Vagina (tissue), 2 donors: Measurements from ENCODE around the gene GAA. TPM values are rescaled to one million over a fixed set of nuclear protein-coding genes. Genes with fewer than 3 reads are reported as not detected.

Experiments used
- DNase-seq, 2 donors: peaks; one replicate each; pipeline ENCODE4 v3.0.0-alpha.2; 2017; ENCODE audit errors: extremely low spot score in 2 of 2
- H3K27ac ChIP-seq: fragments of 200-600 bp; sonication (generic); one replicate; pipeline ENCODE4 v1.5.1; 2019
- H3K27me3 ChIP-seq: fragments of 200-600 bp; sonication (generic); one replicate; pipeline ENCODE4 v1.5.1; 2019
- H3K36me3 ChIP-seq, 2 donors: fragments of 200-600 bp; sonication (generic); one replicate each; pipeline ENCODE4 v1.5.1; 2017 to 2019
- H3K4me1 ChIP-seq: fragments of 200-600 bp; sonication (generic); one replicate; pipeline ENCODE4 v1.5.1; 2019
- H3K4me3 ChIP-seq, 2 donors: fragments of 200-600 bp; sonication (generic); 1 replicate in 1 of 2; 2 replicates in 1 of 2; pipeline ENCODE4 v1.5.1; 2016 to 2019
- H3K9me3 ChIP-seq: fragments of 200-600 bp; sonication (generic); one replicate; pipeline ENCODE4 v1.5.1; 2019
- POLR2A ChIP-seq, 2 donors: fragments of 450-650 bp; IDR thresholded peaks; one replicate each; pipeline ENCODE4 v1.6.1; 2017; ENCODE audit warnings: antibody characterized with exemption in 2 of 2, mild to moderate bottlenecking in 2 of 2, moderate library complexity in 2 of 2
- POLR2AphosphoS5 ChIP-seq, 2 donors: sonication (generic); formaldehyde crosslinking; IDR thresholded peaks; one replicate each; pipeline ENCODE4 v1.9.0; 2017; ENCODE audit warnings: antibody characterized with exemption in 2 of 2, mild to moderate bottlenecking in 2 of 2, low read depth in 1 of 2; ENCODE audit not compliant: insufficient read depth in 1 of 2
- intact Hi-C: fragments of 100-400 bp; cut with DNase I; formaldehyde crosslinking; loops from one replicate; pipeline ENCODE4 v1.15.1; 2023
- total RNA-seq: library from RNA; depleted of rRNA; stranded (reverse); fragments of >200 nt; gene quantifications from one replicate; pipeline ENCODE4 v1.2.3, GENCODE V29; 2016
- TF ChIP-seq, protein P1 (sequence below), 3 experiments: fragments of 450-650 bp in 2 of 3; fragments of 200-600 bp in 1 of 3; sonication (generic) in 1 of 3; IDR thresholded peaks; one replicate each; pipeline ENCODE4 v1.5.1; 2017 to 2019; ENCODE audit warnings: antibody characterized with exemption in 3 of 3, mild to moderate bottlenecking in 2 of 3, moderate library complexity in 2 of 3

GAA gene
- total RNA-seq, 1 donor from 2014 or later: 34.1 TPM

DNA sequence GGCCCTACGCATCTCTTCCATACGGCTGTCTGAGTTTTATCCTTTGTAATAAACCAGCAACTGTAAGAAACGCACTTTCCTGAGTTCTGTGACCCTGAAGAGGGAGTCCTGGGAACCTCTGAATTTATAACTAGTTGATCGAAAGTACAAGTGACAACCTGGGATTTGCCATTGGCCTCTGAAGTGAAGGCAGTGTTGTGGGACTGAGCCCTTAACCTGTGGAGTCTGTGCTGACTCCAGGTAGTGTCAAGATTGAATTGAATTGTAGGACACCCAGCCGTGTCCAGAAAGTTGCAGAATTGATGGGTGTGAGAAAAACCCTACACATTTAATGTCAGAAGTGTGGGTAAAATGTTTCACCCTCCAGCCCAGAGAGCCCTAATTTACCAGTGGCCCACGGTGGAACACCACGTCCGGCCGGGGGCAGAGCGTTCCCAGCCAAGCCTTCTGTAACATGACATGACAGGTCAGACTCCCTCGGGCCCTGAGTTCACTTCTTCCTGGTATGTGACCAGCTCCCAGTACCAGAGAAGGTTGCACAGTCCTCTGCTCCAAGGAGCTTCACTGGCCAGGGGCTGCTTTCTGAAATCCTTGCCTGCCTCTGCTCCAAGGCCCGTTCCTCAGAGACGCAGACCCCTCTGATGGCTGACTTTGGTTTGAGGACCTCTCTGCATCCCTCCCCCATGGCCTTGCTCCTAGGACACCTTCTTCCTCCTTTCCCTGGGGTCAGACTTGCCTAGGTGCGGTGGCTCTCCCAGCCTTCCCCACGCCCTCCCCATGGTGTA, 1.5 kb downstream of the GAA start:
- H3K4me3 ChIP-seq: peak overlapping the region; percentile 89 to 99
- no peak for DNase-seq
- no peaks in the 10 kb centered on the region for H3K36me3 ChIP-seq
- no peak overlapping the region for H3K27ac ChIP-seq
- H3K27me3 ChIP-seq: no peaks in the 10 kb centered on the region
- intact Hi-C loops: no loop called here
- TF ChIP-seq POLR2AphosphoS5 (IDR thresholded peaks at IDR 0.05; ENCODE audit: insufficient read depth in 1 of 2, low read depth in 1 of 2): no peak
- TF ChIP-seq, protein P1, sequence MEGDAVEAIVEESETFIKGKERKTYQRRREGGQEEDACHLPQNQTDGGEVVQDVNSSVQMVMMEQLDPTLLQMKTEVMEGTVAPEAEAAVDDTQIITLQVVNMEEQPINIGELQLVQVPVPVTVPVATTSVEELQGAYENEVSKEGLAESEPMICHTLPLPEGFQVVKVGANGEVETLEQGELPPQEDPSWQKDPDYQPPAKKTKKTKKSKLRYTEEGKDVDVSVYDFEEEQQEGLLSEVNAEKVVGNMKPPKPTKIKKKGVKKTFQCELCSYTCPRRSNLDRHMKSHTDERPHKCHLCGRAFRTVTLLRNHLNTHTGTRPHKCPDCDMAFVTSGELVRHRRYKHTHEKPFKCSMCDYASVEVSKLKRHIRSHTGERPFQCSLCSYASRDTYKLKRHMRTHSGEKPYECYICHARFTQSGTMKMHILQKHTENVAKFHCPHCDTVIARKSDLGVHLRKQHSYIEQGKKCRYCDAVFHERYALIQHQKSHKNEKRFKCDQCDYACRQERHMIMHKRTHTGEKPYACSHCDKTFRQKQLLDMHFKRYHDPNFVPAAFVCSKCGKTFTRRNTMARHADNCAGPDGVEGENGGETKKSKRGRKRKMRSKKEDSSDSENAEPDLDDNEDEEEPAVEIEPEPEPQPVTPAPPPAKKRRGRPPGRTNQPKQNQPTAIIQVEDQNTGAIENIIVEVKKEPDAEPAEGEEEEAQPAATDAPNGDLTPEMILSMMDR (IDR thresholded peaks at IDR 0.05): no peak
- no peak for TF ChIP-seq POLR2A (IDR thresholded peaks at IDR 0.05)
- peaks cover 30% of the 10 kb centered on the region for H3K4me1 ChIP-seq
- H3K9me3 ChIP-seq: no peaks in the 10 kb centered on the region

- H3K27ac ChIP-seq: no peak overlapping the region
- no peak for DNase-seq
- H3K36me3 ChIP-seq: peaks cover 0 to under 1% of the 10 kb centered on the region in 2 donors
- H3K4me3 ChIP-seq: no peak overlapping the region
- H3K27me3 ChIP-seq: no peaks in the 10 kb centered on the region
- H3K4me1 ChIP-seq: peaks cover 30% of the 10 kb centered on the region
- TF ChIP-seq, protein P1 (IDR thresholded peaks at IDR 0.05): no peak
- TF ChIP-seq POLR2AphosphoS5 (IDR thresholded peaks at IDR 0.05; ENCODE audit: insufficient read depth in 1 of 2, low read depth in 1 of 2) (no peak), POLR2A (IDR thresholded peaks at IDR 0.05) (no peak)
- no peaks in the 10 kb centered on the region for H3K9me3 ChIP-seq
- intact Hi-C loops: no loop called here
Observed at GRCh38 chr17:80103449-80104085, 2.2 kb downstream of the GAA start.

- Histone ChIP-seq H3K4me1 (peaks cover 35% of the 10 kb centered on the region), H3K4me3 (no peak overlapping the region), H3K9me3 (no peaks in the 10 kb centered on the region), H3K27me3 (no peaks in the 10 kb centered on the region), H3K27ac (no peak overlapping the region), H3K36me3 (peaks cover 0 to 5% of the 10 kb centered on the region in 2 donors)
- intact Hi-C loops: no loop called here
- no peak for DNase-seq
- TF ChIP-seq POLR2AphosphoS5 (IDR thresholded peaks at IDR 0.05; ENCODE audit: insufficient read depth in 1 of 2, low read depth in 1 of 2) (no peak), POLR2A (IDR thresholded peaks at IDR 0.05) (no peak)
- TF ChIP-seq, protein P1 (IDR thresholded peaks at IDR 0.05): no peak
Observed at GRCh38 chr17:80104321-80104955, 3.1 kb downstream of the GAA start.

DNA sequence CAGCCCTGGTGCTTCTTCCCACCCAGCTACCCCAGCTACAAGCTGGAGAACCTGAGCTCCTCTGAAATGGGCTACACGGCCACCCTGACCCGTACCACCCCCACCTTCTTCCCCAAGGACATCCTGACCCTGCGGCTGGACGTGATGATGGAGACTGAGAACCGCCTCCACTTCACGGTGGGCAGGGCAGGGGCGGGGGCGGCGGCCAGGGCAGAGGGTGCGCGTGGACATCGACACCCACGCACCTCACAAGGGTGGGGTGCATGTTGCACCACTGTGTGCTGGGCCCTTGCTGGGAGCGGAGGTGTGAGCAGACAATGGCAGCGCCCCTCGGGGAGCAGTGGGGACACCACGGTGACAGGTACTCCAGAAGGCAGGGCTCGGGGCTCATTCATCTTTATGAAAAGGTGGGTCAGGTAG, 3.6 kb downstream of the GAA start:
- no peak for DNase-seq
- intact Hi-C loops: no loop called here
- Histone ChIP-seq H3K36me3 (peaks cover 0 to 5% of the 10 kb centered on the region in 2 donors), H3K4me3 (no peak overlapping the region), H3K9me3 (no peaks in the 10 kb centered on the region), H3K4me1 (peaks cover 38% of the 10 kb centered on the region), H3K27me3 (no peaks in the 10 kb centered on the region), H3K27ac (no peak overlapping the region)
- TF ChIP-seq, protein P1 (IDR thresholded peaks at IDR 0.05): no peak
- TF ChIP-seq POLR2A (IDR thresholded peaks at IDR 0.05): no peak
- no peak for TF ChIP-seq POLR2AphosphoS5 (IDR thresholded peaks at IDR 0.05; ENCODE audit: insufficient read depth in 1 of 2, low read depth in 1 of 2)
